Erythroblast (primary cell): ENCODE results near the gene MPPED1.

Source experiments
- GATA1 ChIP-seq: IDR thresholded peaks from 2 replicates; pipeline ENCODE4 v1.6.1; 2011; ENCODE audit warnings: low read depth, mild to moderate bottlenecking, control low read depth, low read length, moderate library complexity
- POLR2A ChIP-seq: IDR thresholded peaks from 2 replicates; pipeline ENCODE4 v1.6.1; 2011; ENCODE audit warnings: mild to moderate bottlenecking, low read length

DNA sequence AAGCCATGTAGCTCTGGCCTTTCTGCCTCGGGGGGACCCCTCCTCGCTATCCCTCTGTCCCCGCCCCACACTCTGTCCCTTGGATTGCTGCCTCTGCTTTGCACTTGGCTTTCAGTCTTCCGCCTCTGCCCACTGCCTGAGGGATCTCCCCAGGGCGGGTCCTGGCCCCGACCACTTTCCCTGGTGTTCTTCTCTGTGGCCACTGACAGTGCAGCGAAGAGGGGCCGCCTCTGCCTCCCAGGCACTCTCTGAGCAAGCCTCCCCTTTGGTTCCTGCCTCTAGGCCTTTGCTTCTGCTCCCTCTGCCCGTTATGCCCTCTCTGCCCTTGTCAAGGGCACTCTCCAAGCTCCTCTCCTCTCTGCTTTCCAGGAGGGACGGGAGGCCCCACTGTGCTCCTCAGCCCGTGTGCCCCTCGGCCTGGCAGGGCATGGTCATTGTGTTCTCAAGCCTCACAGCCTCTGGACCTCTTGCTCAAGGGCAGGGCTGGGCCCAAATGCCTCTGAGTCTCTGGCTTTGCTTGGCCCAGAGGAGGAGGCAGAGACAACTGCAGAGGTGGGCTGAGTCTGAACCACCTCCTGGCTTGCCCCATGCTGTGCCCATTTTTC, 5.5 kb upstream of the MPPED1 start:
- no peak for TF ChIP-seq POLR2A
- TF ChIP-seq GATA1, result no peak
